ENCODE measurements around the gene ZNF275.
A peak's percentile ranks its signal among the peaks of the same experiment; 100 is the strongest.
"Not testable (repeated sequence)": the region's sequence is repeated elsewhere in the genome, so short reads cannot be mapped to it uniquely, and the experiment has no call there.

ZNF275 gene, protein sequence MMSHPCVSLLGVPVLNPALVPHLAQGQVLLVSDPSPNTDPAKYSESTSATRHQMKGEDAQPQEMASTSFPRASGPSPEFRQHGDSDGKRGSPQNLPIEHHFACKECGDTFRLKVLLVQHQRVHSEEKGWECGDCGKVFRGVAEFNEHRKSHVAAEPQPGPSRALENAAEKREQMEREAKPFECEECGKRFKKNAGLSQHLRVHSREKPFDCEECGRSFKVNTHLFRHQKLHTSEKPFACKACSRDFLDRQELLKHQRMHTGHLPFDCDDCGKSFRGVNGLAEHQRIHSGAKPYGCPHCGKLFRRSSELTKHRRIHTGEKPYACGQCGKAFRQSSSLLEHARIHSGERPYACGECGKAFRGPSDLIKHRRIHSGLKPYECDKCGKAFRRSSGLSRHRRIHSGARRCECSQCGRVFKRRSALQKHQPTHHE

GRCh38 chrX:153333821-153334653, at the start of gene ZNF275:
TSS of gene ZNF275 (plus strand) at chrX:153334153. CDS start at chrX:153336680, 2,527 bp downstream.
- Histone ChIP-seq H3K4me2 (peak within 1 kb of the TSS; percentile 71), H3K27ac (peak within 1 kb of the TSS; percentile 81), H3K4me3 (peak within 1 kb of the TSS; percentile 77), H4K20me1 (peaks cover 34% of the 10 kb centered on the region), H3K27me3 (peaks cover 38% of the 10 kb centered on the region), H3K9me3 (peaks cover 4% of the 10 kb centered on the region; the same call in 1 of the 2 replicates), H3K9ac (peak within 1 kb of the TSS; percentile 83), H3K4me1 (peaks cover 32% of the 10 kb centered on the region), H3K36me3 (peaks cover 18% of the 10 kb centered on the region)
- no peak for TF ChIP-seq Cebpa-rat (IDR thresholded peaks at IDR 0.05)

GRCh38 chrX:153285678-153286077, 48.3 kb upstream of the ZNF275 start:
- H3K27me3 ChIP-seq, H3K9me3 ChIP-seq, H3K4me1 ChIP-seq, H3K4me2 ChIP-seq, H3K4me3 ChIP-seq, H3K36me3 ChIP-seq, H3K9ac ChIP-seq, H3K27ac ChIP-seq, H4K20me1 ChIP-seq: not testable (repeated sequence)

GRCh38 chrX:153288807-153289206, 45.1 kb upstream of the ZNF275 start:
- not testable (repeated sequence) for H3K4me1 ChIP-seq, H3K27ac ChIP-seq, H3K36me3 ChIP-seq, H3K4me2 ChIP-seq, H3K9me3 ChIP-seq, H3K9ac ChIP-seq, H4K20me1 ChIP-seq, H3K4me3 ChIP-seq, H3K27me3 ChIP-seq

- not testable (repeated sequence) for H3K36me3 ChIP-seq, H3K4me3 ChIP-seq, H4K20me1 ChIP-seq, H3K27ac ChIP-seq, H3K9ac ChIP-seq, H3K9me3 ChIP-seq
- H3K4me1 ChIP-seq: peaks cover 11% of the 10 kb centered on the region
- H3K27me3 ChIP-seq: peaks cover 29% of the 10 kb centered on the region
- H3K4me2 ChIP-seq: peak overlapping the region; percentile 44
Observed at GRCh38 chrX:153293485-153294071, 40.4 kb upstream of the ZNF275 start.

- peaks cover 11% of the 10 kb centered on the region for H3K4me1 ChIP-seq
- no peaks in the 10 kb centered on the region for H3K36me3 ChIP-seq
- H3K9ac ChIP-seq: no peak overlapping the region
- H3K4me2 ChIP-seq: no peak overlapping the region
- peaks cover 63% of the 10 kb centered on the region for H3K27me3 ChIP-seq
- H4K20me1 ChIP-seq: no peaks in the 10 kb centered on the region
- TF ChIP-seq Cebpa-rat (IDR thresholded peaks at IDR 0.05): no peak
- no peaks in the 10 kb centered on the region for H3K9me3 ChIP-seq
- no peak overlapping the region for H3K27ac ChIP-seq
- H3K4me3 ChIP-seq: no peak overlapping the region
Observed at GRCh38 chrX:153297376-153297775, 36.6 kb upstream of the ZNF275 start.

- TF ChIP-seq Cebpa-rat (IDR thresholded peaks at IDR 0.05): no peak
- peaks cover 85% of the 10 kb centered on the region for H3K27me3 ChIP-seq
- H3K36me3 ChIP-seq: no peaks in the 10 kb centered on the region
- H3K4me2 ChIP-seq: no peak overlapping the region
- no peak overlapping the region for H3K9ac ChIP-seq
- H3K4me3 ChIP-seq: no peak overlapping the region
- H3K9me3 ChIP-seq: no peaks in the 10 kb centered on the region
- H3K4me1 ChIP-seq: peaks cover 12% of the 10 kb centered on the region
- H3K27ac ChIP-seq: no peak overlapping the region
- H4K20me1 ChIP-seq: no peaks in the 10 kb centered on the region; the same call in 1 of the 2 replicates
Observed at GRCh38 chrX:153299855-153300254, 34.1 kb upstream of the ZNF275 start.

- H3K27ac ChIP-seq: no peak overlapping the region
- H3K9ac ChIP-seq: no peak overlapping the region
- H3K9me3 ChIP-seq: no peaks in the 10 kb centered on the region
- no peak overlapping the region for H3K4me2 ChIP-seq
- no peaks in the 10 kb centered on the region; the same call in 1 of the 2 replicates for H4K20me1 ChIP-seq
- no peak overlapping the region for H3K4me3 ChIP-seq
- no peaks in the 10 kb centered on the region for H3K36me3 ChIP-seq
- peaks cover 12% of the 10 kb centered on the region for H3K4me1 ChIP-seq
- TF ChIP-seq Cebpa-rat (IDR thresholded peaks at IDR 0.05): no peak
- H3K27me3 ChIP-seq: peaks cover 94% of the 10 kb centered on the region
Observed at GRCh38 chrX:153301746-153302145, 32.2 kb upstream of the ZNF275 start.

DNA sequence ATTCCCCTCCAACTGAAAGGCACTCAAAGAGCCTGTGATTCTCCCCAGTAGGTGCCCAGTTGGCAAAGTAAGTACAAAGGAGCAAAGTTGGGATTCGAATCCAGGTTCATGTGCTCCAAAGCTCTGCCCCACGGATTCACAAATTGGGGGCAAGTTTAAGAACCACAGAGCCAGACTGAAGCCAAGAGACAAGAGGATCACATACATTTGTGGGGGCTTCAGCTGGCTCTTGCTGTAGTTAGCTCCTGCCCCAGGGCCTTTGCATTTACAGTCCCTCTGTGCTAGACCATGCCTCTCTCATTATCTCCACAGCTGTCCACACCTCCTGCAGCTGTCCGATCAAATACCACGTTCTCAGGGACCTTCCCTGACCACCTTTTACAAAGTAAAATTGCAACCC, 31.2 kb upstream of the ZNF275 start:
- Histone ChIP-seq H3K4me1 (peaks cover 12% of the 10 kb centered on the region), H3K36me3 (no peaks in the 10 kb centered on the region), H3K4me2 (no peak overlapping the region), H3K27me3 (peaks cover 95% of the 10 kb centered on the region), H4K20me1 (no peaks in the 10 kb centered on the region; the same call in 1 of the 2 replicates), H3K4me3 (no peak overlapping the region), H3K9me3 (no peaks in the 10 kb centered on the region), H3K9ac (no peak overlapping the region), H3K27ac (no peak overlapping the region)
- no peak for TF ChIP-seq Cebpa-rat (IDR thresholded peaks at IDR 0.05)

DNA sequence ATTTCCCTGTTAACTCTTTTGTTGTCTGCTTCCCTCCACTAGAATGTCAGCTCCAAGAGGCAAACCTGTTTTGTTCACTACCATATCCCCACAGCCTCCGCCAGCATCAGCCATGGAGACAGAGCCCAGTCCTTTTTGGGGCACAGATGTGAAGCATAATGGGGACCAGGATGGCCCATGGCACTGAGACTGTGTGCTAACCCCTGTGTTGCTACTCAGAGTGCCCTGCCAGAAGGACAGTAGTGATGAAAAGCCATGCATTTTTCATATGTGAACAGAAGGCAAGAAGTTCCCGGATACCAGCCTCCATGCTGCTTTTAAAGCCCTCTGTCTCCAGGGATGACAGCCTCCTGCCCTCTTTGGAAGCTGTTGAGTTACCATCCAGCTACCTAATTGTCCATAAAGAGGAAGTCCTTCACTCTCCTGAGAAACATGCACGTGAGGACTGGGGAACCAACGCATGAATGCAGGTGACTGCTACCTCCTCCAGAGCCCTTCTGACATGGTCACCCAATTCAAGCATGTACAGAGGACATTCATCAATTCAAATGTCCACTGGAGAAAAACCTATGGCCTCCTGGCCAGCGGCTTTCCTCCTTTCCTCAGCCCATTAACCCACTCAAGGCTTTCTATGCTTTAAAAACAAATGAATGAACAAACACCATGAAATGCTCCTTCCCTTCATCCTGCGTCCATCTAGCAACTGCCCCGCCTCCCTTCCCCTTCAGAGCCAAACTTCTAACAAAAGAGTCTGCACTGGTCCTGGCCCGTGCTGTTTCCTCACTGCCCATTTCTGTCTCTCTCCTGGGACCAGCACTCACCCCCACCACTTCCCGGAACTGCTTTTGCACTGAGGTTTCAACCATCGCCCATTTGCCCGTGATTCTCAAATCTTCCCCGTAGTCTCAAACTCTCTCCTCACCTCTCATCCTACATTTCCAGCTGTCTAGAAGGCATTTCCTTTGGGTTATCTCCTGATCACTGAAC, 30.4 kb upstream of the ZNF275 start:
- H3K4me2 ChIP-seq: peak overlapping the region; percentile 51
- no peak for TF ChIP-seq Cebpa-rat (IDR thresholded peaks at IDR 0.05)
- H3K9me3 ChIP-seq: no peaks in the 10 kb centered on the region
- peaks cover 12% of the 10 kb centered on the region for H3K4me1 ChIP-seq
- no peak overlapping the region for H3K27ac ChIP-seq
- peaks cover 95% of the 10 kb centered on the region for H3K27me3 ChIP-seq
- H3K4me3 ChIP-seq: no peak overlapping the region
- no peak overlapping the region for H3K9ac ChIP-seq
- H4K20me1 ChIP-seq: no peaks in the 10 kb centered on the region; the same call in 1 of the 2 replicates
- H3K36me3 ChIP-seq: no peaks in the 10 kb centered on the region

All from BLaER1 (cell line).